ENCODE data around the gene RPAIN. TPM values are rescaled to one million over a fixed set of nuclear protein-coding genes. Genes with fewer than 3 reads are reported as not detected.
A peak's percentile ranks its signal among the peaks of the same experiment; 100 is the strongest.

Gene RPAIN
- total and polyA plus RNA-seq, 2 donors from 2014 or later = 34.0 to 36.1 TPM

DNA sequence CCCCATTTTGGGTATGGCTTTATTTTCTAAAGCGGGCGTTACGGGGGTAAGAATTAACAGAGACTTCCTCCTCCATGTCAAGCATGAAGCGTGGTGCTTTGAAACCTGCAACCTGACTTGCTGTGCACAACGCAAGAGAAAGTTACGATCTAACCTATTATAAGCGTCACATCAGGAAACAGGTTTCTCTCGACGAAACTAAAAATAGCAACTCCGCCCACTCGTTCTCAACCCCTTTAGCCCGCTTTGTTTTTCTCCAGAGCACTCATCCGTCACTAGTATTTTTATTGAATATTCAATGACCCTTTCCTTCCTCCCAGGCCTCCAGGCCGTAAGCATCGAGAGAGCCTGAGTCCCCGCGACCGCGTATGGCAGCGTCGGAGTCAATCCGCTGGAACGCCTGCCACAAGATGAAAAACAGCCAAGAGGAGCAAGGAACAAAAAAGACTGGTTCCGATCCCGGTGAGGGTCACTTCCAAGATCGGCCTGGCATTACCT, 1.1 kb upstream of the RPAIN start:
- Histone ChIP-seq H3K4me3 (ENCODE audit: low read length in 3 of 3) (peak overlapping the region; percentile 80 to 99 (median 86)), H3K27me3 (ENCODE audit: control insufficient read depth, insufficient read depth, low read length) (no peaks in the 10 kb centered on the region), H3K9ac (ENCODE audit: low read length in 3 of 3) (peak overlapping the region; percentile 74 to 97 (median 83)), H3K4me1 (ENCODE audit: control insufficient read depth in 2 of 3, insufficient read depth in 2 of 3, low read depth in 1 of 3, low read length in 3 of 3) (peaks cover 2 to 14% (median 8%) of the 10 kb centered on the region in 3 donors), H3K27ac (ENCODE audit: low read depth in 2 of 2, low read length in 2 of 2) (peak overlapping the region; percentile 93 to 96), H3K9me3 (ENCODE audit: control insufficient read depth in 2 of 3, insufficient read depth in 1 of 3, low read length in 3 of 3) (no peaks in the 10 kb centered on the region), H3K36me3 (ENCODE audit: control insufficient read depth in 2 of 3, insufficient read depth in 3 of 3, low read length in 3 of 3) (peaks cover 7 to 22% (median 8%) of the 10 kb centered on the region in 3 donors)
- FAIRE-seq (no peak), DNase-seq (peak; percentile 64 to 87 (median 78))
- intact Hi-C loops (cut with DNase I) = no loop called here
- TF ChIP-seq, protein P1, sequence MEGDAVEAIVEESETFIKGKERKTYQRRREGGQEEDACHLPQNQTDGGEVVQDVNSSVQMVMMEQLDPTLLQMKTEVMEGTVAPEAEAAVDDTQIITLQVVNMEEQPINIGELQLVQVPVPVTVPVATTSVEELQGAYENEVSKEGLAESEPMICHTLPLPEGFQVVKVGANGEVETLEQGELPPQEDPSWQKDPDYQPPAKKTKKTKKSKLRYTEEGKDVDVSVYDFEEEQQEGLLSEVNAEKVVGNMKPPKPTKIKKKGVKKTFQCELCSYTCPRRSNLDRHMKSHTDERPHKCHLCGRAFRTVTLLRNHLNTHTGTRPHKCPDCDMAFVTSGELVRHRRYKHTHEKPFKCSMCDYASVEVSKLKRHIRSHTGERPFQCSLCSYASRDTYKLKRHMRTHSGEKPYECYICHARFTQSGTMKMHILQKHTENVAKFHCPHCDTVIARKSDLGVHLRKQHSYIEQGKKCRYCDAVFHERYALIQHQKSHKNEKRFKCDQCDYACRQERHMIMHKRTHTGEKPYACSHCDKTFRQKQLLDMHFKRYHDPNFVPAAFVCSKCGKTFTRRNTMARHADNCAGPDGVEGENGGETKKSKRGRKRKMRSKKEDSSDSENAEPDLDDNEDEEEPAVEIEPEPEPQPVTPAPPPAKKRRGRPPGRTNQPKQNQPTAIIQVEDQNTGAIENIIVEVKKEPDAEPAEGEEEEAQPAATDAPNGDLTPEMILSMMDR (IDR thresholded peaks at IDR 0.05; ENCODE audit: borderline replicate concordance, extremely low read depth, insufficient read depth) = no peak

DNA sequence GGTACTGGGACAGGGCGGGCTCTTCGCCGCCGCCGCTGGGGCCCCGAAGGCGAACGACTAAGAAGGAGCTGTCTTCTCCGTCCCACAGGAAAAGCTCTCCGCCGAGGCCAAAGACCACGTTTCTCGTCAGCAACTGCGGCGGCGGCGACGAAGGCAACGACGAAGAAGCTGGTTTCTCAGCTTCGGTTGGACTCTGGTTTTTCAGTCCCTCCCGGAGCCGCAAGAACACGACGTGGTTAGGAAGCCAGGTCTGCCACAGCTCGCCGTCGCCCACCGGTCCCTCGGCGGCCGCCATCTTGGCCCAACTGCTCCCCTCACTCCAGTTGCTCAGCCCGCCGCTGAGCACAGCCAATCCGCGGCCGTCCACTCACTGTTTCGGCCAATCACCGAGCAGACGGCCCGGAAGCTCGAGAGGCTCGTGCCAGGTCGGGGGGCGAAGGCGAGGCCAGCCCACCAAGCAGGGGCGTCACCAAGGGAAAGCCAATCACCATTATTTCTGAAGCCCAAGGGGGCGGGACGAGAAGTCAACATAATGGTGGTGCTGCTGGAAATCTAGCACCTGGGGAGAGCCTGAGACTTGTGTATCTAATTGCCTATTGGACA, 525 bp upstream of the RPAIN start, which contains the start of gene NUP88:
Gene NUP88 (minus strand): TSS at position 307 of the 603 bp plus-strand sequence. CDS start 12 bp downstream, at position 295.
- H3K4me1 ChIP-seq (ENCODE audit: control insufficient read depth in 2 of 3, insufficient read depth in 2 of 3, low read depth in 1 of 3, low read length in 3 of 3) = peaks cover 2 to 14% (median 8%) of the 10 kb centered on the region in 3 donors
- intact Hi-C loops (cut with DNase I) = no loop called here
- peak within 1 kb of the TSS; percentile 86 to 97 (median 97) for H3K9ac ChIP-seq (ENCODE audit: low read length in 3 of 3)
- peak within 1 kb of the TSS; percentile 93 to 96 for H3K27ac ChIP-seq (ENCODE audit: low read depth in 2 of 2, low read length in 2 of 2)
- H3K27me3 ChIP-seq (ENCODE audit: control insufficient read depth, insufficient read depth, low read length) = no peaks in the 10 kb centered on the region
- FAIRE-seq = peak; percentile 56
- H3K4me3 ChIP-seq (ENCODE audit: low read length in 3 of 3) = peak within 1 kb of the TSS; percentile 80 to 99 (median 86)
- TF ChIP-seq, protein P1 (IDR thresholded peaks at IDR 0.05; ENCODE audit: borderline replicate concordance, extremely low read depth, insufficient read depth) = no peak
- peak; percentile 98 to 100 (median 99) for DNase-seq
- H3K9me3 ChIP-seq (ENCODE audit: control insufficient read depth in 2 of 3, insufficient read depth in 1 of 3, low read length in 3 of 3) = no peaks in the 10 kb centered on the region
- peaks cover 7 to 22% (median 9%) of the 10 kb centered on the region in 3 donors for H3K36me3 ChIP-seq (ENCODE audit: control insufficient read depth in 2 of 3, insufficient read depth in 3 of 3, low read length in 3 of 3)

DNA sequence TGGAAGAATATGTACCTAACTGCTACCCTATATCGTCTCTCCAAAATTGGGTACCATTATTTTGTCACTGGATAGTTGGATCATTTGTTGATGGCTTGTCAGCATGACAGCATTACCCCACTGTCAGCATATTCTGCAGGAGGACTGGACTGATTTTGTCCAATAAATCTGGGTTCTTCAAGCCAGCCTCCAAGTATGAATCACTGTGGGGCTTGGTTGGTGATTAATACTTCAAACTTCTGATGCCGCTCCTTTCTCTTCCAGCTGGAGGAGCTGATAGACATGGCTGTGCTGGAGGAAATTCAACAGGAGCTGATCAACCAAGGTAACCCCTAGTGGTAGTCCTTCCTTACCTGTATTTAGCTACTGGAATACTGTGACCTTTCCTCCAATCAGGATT, 2.5 kb downstream of the RPAIN start:
- Histone ChIP-seq H3K9ac (ENCODE audit: low read length in 3 of 3) (no peak overlapping the region), H3K4me3 (ENCODE audit: low read length in 3 of 3) (no peak overlapping the region), H3K27me3 (ENCODE audit: control insufficient read depth, insufficient read depth, low read length) (no peaks in the 10 kb centered on the region), H3K4me1 (ENCODE audit: control insufficient read depth in 2 of 3, insufficient read depth in 2 of 3, low read depth in 1 of 3, low read length in 3 of 3) (peaks cover 2 to 11% (median 8%) of the 10 kb centered on the region in 3 donors), H3K27ac (ENCODE audit: low read depth in 2 of 2, low read length in 2 of 2) (no peak overlapping the region), H3K9me3 (ENCODE audit: control insufficient read depth in 2 of 3, insufficient read depth in 1 of 3, low read length in 3 of 3) (no peaks in the 10 kb centered on the region), H3K36me3 (ENCODE audit: control insufficient read depth in 2 of 3, insufficient read depth in 3 of 3, low read length in 3 of 3) (peaks cover 4 to 30% (median 18%) of the 10 kb centered on the region in 3 donors)
- FAIRE-seq (no peak), DNase-seq (no peak)
- TF ChIP-seq, protein P1 (IDR thresholded peaks at IDR 0.05; ENCODE audit: borderline replicate concordance, extremely low read depth, insufficient read depth) = no peak
- intact Hi-C loops (cut with DNase I) = no loop called here
